Activated naive CD8-positive, alpha-beta T cell treated with anti-CD3 and anti-CD28 coated beads, Interleukin-2, amount 10 ng/mL, durations not matched to agents 7 days and 5 days (primary cell): ENCODE measurements around the gene AADAC. TPM values are rescaled to one million over a fixed set of nuclear protein-coding genes. Genes with fewer than 3 reads are reported as not detected.
"Not testable (repeated sequence)": the region's sequence is repeated elsewhere in the genome, so short reads cannot be mapped to it uniquely, and the experiment has no call there.

Source experiments
- ATAC-seq: fragments of 150-1000 bp; cut with Tn5 transposase; one replicate; pipeline ENCODE4 v1.10.0; 2021; ENCODE audit warnings: low read depth, moderate library complexity
- POLR2A ChIA-PET: fragments of 350-600 bp; sonication (Branson Sonifier 250); formaldehyde crosslinking; loops from one replicate; lab custom pipeline; 2021; ENCODE audit warnings: antibody characterized with exemption; lab: Charles Lee
- DNase-seq: peaks from one replicate; pipeline ENCODE4 v3.0.0; 2021
- H3K27ac Mint-ChIP-seq: one replicate; pipeline ENCODE4 v1.8.0; 2022; ENCODE audit warnings: mild to moderate bottlenecking, mixed read lengths
- H3K27me3 Mint-ChIP-seq: one replicate; pipeline ENCODE4 v1.8.0; 2022; ENCODE audit warnings: mild to moderate bottlenecking, moderate library complexity, mixed read lengths
- H3K36me3 Mint-ChIP-seq: one replicate; pipeline ENCODE4 v1.8.0; 2021; ENCODE audit warnings: mild to moderate bottlenecking, mixed read lengths
- H3K4me1 Mint-ChIP-seq: one replicate; pipeline ENCODE4 v1.8.0; 2021; ENCODE audit warnings: mixed read lengths
- H3K4me3 Mint-ChIP-seq: one replicate; pipeline ENCODE4 v1.8.0; 2022; ENCODE audit warnings: mild to moderate bottlenecking, moderate library complexity, mixed read lengths
- H3K9me3 Mint-ChIP-seq: one replicate; pipeline ENCODE4 v1.8.0; 2021; ENCODE audit warnings: mixed read lengths
- total RNA-seq, 2 experiments: library from RNA; stranded (reverse); gene quantifications; one replicate each; pipeline ENCODE4 v1.2.3, GENCODE V29; 2021

Gene AADAC
- total RNA-seq, 2 experiments from 2014 or later, result not detected

DNA sequence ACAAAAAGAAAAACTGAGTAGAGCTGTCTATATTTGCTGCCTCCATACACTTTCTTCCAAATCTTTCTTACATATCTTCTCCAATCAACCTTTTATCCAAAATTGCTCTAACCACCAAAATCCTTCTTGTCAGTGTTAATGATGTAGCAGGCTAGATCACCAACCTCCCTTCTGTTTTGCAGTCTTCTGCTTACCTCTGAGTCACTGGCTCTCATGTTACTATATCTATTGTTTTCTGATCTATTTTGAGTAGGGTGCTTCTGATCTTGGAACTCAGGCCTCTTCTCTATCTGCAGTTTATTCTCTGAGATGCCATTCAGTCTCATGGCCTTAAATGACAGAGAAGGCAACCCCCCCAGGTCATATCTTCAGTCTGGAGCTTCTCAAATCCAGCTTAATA, 26.3 kb upstream of the AADAC start:
- DNase-seq (no peak), ATAC-seq (no peak)
- H3K27ac Mint-ChIP-seq, result no peak overlapping the region
- H3K36me3 Mint-ChIP-seq, result no peaks in the 10 kb centered on the region
- H3K9me3 Mint-ChIP-seq, result no peaks in the 10 kb centered on the region
- no peaks in the 10 kb centered on the region for H3K27me3 Mint-ChIP-seq
- no peak overlapping the region for H3K4me3 Mint-ChIP-seq
- POLR2A ChIA-PET, result no interaction called here
- H3K4me1 Mint-ChIP-seq, result no peaks in the 10 kb centered on the region

DNA sequence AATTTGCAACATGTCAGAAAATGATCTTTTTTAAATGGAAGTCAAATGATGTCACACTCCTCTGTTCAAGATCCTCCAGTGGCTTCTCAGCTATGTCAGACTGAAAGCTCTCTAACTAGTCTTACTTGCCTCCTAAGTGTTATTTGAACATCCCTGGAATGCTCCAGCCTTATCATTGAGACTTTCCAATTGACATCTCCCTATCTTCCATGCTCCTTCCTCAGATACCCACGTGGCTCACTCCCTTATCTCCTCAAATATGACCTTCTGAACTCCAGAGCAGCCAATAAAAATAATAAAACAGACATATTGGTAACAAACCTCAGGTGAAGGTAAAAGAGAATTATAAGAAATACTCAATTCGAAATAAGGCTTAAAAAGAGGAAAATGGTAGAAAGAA, 25.5 kb upstream of the AADAC start:
- Mint-ChIP-seq H3K4me1 (no peaks in the 10 kb centered on the region), H3K9me3 (no peaks in the 10 kb centered on the region), H3K36me3 (no peaks in the 10 kb centered on the region), H3K27me3 (no peaks in the 10 kb centered on the region), H3K27ac (no peak overlapping the region), H3K4me3 (no peak overlapping the region)
- DNase-seq (no peak), ATAC-seq (no peak)
- POLR2A ChIA-PET, result no interaction called here

DNA sequence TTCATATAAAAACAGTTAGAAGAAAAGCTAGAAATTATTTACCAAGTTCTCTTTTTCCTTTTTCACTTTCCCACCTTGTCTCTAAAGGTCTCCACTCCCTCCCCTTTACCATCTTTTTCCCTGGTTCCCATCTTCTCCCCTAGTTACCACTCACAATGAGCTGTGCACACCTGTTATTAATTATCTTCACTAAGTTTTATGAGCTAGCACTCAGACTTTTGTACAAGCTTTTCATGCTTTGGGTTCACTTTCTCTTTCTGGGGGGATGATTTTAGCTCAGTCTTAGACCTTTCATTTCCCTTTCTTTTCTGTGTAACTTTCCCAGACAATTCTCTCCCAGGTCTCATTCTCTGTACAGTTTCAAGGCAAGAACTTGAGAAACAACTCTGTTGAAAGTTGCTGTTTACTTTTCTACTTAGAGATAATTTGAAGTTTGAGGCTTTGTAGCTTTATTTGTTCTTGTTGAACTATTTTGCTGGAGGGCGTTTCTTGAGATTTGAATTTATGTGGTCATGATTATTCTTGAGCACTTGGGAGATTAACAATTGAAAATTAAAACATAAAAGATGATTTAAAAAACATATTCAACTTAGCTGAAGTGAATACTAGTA, 24.0 kb upstream of the AADAC start:
- no peak for DNase-seq
- POLR2A ChIA-PET, result no interaction called here
- H3K27ac Mint-ChIP-seq, result no peak overlapping the region
- no peak for ATAC-seq
- no peak overlapping the region for H3K4me3 Mint-ChIP-seq
- no peaks in the 10 kb centered on the region for H3K27me3 Mint-ChIP-seq
- H3K9me3 Mint-ChIP-seq, result no peaks in the 10 kb centered on the region
- no peaks in the 10 kb centered on the region for H3K36me3 Mint-ChIP-seq
- H3K4me1 Mint-ChIP-seq, result no peaks in the 10 kb centered on the region

DNA sequence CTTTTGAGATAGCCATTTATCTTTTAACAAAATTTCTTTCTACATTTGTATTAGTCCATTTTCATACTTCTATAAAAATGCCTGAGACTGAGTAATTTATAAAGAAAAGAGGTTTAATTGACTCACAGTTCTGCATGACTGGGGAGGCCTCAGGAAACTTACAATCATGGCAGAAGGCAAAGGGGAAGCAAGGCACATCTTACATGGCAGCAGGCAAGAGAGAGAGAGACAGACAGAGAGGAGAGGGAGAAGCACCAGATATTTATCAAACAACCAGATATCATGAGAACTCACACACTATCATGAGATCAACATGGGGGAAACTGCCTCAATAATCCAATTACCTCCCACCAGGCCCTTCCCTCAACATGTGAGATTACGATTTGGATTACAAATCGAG, 23.2 kb upstream of the AADAC start:
- POLR2A ChIA-PET, ATAC-seq, H3K9me3 Mint-ChIP-seq, H3K27me3 Mint-ChIP-seq, DNase-seq, H3K27ac Mint-ChIP-seq, H3K4me3 Mint-ChIP-seq, H3K4me1 Mint-ChIP-seq, H3K36me3 Mint-ChIP-seq: not testable (repeated sequence)

DNA sequence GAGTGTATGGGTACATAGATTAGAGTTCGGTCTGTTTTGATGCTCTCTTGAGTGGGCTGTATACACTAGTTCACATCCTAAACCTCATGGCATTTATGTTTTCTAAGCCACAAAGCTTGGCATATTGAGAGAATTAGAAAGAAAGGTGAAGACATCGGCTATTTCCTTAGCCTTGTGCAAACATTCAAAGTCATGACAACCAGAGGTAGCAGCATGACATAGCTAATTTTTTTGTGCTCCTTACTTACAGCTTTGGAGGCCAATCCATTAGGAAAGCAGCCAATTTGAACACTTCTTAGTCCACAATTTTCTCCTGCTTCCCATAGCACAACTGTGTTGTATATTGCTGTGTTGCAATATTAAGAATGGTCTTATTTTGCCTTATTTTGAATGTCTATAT, 21.5 kb upstream of the AADAC start:
- Mint-ChIP-seq H3K4me3 (no peak overlapping the region), H3K36me3 (no peaks in the 10 kb centered on the region), H3K27me3 (no peaks in the 10 kb centered on the region), H3K27ac (no peak overlapping the region), H3K4me1 (no peaks in the 10 kb centered on the region), H3K9me3 (no peaks in the 10 kb centered on the region)
- ATAC-seq (no peak), DNase-seq (no peak)
- POLR2A ChIA-PET, result no interaction called here

DNA sequence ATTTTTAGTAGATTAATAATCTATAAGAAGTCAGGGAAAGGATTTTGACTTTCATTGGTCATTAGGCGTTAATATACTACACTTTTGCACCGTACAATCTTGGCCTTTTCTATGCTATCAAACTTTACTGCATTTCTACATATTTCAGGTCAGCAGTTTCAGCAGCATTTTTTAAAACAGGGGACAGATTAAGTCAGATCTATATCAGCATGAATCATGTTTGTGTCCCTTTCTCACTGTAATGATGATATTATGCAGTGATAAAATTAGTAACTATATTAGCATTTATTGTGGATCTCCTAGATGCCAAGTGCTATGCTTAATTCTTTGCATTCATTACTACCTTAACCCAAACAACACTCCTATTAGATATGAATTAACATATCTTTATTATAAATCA, 20.3 kb upstream of the AADAC start:
- Mint-ChIP-seq H3K9me3 (no peaks in the 10 kb centered on the region), H3K27me3 (no peaks in the 10 kb centered on the region), H3K4me3 (no peak overlapping the region), H3K36me3 (no peaks in the 10 kb centered on the region), H3K4me1 (no peaks in the 10 kb centered on the region), H3K27ac (no peak overlapping the region)
- no peak for ATAC-seq
- DNase-seq, result no peak
- POLR2A ChIA-PET, result no interaction called here

DNA sequence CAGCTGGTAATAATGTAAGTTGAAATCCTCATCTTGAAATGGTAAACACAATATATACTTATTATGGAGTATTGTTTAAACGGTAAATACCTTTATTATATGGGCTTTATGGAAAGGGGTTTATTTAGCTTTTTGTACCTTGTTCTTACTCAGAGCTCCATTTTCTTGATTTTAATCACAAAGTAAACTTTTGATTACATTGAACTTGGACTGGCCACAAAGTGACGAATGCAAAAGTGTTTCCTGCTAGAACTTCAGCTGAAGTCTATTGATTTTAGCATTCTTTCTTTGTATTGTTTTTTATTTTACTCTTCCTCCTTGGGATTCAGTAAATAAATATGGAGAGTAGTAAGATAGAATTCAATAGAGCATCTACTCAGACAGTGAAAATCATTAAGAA, 19.8 kb upstream of the AADAC start:
- POLR2A ChIA-PET, result no interaction called here

DNA sequence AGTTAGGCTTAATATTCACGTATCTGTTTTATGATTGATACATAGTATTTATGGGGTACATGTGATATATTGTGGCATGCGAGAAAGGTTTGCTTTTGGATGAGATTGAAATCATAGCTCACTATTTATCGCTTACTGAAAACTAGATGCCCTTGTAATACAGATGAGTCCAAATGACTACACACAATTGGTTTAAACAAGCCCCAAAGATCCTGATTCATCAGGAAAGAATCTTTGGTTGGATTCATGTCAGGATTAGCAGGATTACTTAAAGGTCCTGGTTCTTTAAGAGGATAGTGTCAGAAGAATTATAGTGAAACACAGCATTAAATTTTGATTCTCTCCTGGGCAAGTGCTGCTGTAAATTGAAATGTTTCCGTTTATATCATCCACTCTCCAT, 18.6 kb upstream of the AADAC start:
- ATAC-seq (no peak), DNase-seq (no peak)
- Mint-ChIP-seq H3K4me3 (no peak overlapping the region), H3K27ac (no peak overlapping the region), H3K36me3 (no peaks in the 10 kb centered on the region), H3K9me3 (no peaks in the 10 kb centered on the region), H3K27me3 (peaks cover 4% of the 10 kb centered on the region), H3K4me1 (no peaks in the 10 kb centered on the region)
- POLR2A ChIA-PET, result no interaction called here

More for the DNA sequence above, 19.8 kb upstream of the AADAC start:
- ATAC-seq (no peak), DNase-seq (no peak)
- no peak overlapping the region for H3K27ac Mint-ChIP-seq
- H3K4me3 Mint-ChIP-seq, result no peak overlapping the region
- H3K27me3 Mint-ChIP-seq, result no peaks in the 10 kb centered on the region
- H3K36me3 Mint-ChIP-seq, result no peaks in the 10 kb centered on the region
- H3K4me1 Mint-ChIP-seq, result no peaks in the 10 kb centered on the region
- H3K9me3 Mint-ChIP-seq, result no peaks in the 10 kb centered on the region

DNA sequence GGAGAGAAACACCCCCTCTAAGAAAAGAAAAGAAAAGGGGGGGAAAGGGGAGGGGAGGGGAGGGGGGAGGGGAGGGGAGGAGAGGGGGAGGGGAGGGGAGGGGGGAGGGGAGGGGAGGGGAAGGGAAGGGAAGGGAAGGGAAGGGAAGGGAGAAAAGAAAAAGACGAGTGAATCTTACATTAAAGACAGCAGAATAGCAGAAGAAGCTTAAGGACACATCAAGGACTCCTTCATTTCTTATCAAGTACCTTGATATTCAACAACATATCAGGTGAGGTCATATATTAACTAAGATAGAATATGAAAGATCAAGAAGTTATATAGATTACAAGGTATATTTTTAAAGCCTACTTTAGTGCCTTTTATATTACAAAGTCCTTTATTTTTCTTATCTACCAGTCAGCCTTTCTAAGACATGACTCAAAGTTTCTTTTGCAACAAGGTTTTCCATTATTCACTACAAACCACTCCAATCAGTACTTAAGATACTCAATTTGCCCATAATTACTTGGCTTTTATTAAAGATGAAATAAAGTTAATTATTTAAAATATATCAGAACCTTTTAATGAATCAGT, 17.7 kb upstream of the AADAC start:
- Mint-ChIP-seq H3K27ac (no peak overlapping the region), H3K36me3 (no peaks in the 10 kb centered on the region), H3K27me3 (peaks cover 4% of the 10 kb centered on the region), H3K4me1 (no peaks in the 10 kb centered on the region), H3K9me3 (no peaks in the 10 kb centered on the region), H3K4me3 (no peak overlapping the region)
- POLR2A ChIA-PET, result no interaction called here
- DNase-seq (no peak), ATAC-seq (no peak)

DNA sequence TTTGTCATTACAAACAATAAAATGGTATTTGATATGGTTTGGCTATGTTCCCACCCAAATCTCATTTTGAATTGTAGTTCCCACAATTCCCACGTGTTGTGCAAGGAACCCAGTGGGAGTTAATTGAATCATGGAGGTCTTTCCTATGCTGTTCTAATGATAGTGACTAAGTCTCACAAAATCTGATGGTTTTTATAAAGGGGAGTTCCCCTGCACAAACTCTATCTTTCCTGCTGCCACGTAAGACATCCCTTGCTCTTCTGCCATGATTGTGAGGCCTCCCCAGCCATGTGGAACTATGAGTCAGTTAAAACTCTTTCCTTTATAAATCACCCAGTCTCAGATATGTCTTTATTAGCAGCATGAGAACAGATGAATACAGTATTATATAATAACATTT, 15.4 kb upstream of the AADAC start:
- no peaks in the 10 kb centered on the region for H3K4me1 Mint-ChIP-seq
- no peak overlapping the region for H3K4me3 Mint-ChIP-seq
- DNase-seq (no peak), ATAC-seq (no peak)
- no peaks in the 10 kb centered on the region for H3K36me3 Mint-ChIP-seq
- H3K9me3 Mint-ChIP-seq, result no peaks in the 10 kb centered on the region
- peaks cover 5% of the 10 kb centered on the region for H3K27me3 Mint-ChIP-seq
- H3K27ac Mint-ChIP-seq, result no peak overlapping the region
- POLR2A ChIA-PET, result no interaction called here

DNA sequence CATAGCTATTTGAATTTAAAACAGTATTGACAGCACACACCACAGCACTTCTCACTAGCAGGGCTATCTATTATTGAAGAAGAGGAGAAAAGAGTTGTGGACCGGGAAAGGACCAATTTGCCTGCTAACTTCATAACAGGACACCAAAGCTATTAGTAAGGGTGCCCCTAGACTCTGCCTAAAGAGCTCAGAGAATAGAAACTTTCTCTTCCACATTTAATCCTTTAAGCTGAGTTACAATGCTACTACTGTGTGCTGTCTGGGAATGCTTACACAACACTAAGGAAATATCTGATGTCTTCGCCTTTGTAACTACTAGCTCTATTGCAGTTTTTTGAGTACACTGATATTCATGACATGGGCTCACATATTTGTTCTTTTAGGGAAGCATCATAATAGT, 13.5 kb upstream of the AADAC start:
- Mint-ChIP-seq H3K36me3 (no peaks in the 10 kb centered on the region), H3K4me1 (no peaks in the 10 kb centered on the region), H3K9me3 (no peaks in the 10 kb centered on the region), H3K4me3 (no peak overlapping the region), H3K27me3 (peaks cover 5% of the 10 kb centered on the region), H3K27ac (no peak overlapping the region)
- POLR2A ChIA-PET, result no interaction called here
- no peak for DNase-seq
- ATAC-seq, result no peak

DNA sequence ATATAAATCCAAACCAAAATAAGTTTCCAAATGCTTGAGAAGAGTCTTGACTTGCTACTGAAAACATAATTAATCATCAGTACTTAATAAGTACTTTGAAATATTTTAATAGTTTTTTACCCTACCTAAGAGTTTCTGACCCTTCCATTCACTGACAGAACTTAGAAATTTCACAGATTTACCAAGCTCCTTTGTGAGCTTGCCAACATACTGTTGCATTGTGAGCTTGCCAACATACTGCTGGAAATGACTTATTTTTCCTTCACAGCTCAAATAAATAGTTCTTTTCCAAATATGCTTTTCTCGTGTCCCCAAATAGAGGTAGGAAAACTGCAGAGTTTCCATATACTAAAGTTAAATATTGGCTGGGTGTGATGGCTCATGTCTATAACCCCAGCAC, 9.6 kb upstream of the AADAC start:
- Mint-ChIP-seq H3K4me1 (no peaks in the 10 kb centered on the region), H3K27ac (no peak overlapping the region), H3K27me3 (peaks cover 5% of the 10 kb centered on the region), H3K4me3 (no peak overlapping the region), H3K9me3 (peaks cover 8% of the 10 kb centered on the region), H3K36me3 (no peaks in the 10 kb centered on the region)
- POLR2A ChIA-PET, result no interaction called here
- DNase-seq (no peak), ATAC-seq (no peak)

DNA sequence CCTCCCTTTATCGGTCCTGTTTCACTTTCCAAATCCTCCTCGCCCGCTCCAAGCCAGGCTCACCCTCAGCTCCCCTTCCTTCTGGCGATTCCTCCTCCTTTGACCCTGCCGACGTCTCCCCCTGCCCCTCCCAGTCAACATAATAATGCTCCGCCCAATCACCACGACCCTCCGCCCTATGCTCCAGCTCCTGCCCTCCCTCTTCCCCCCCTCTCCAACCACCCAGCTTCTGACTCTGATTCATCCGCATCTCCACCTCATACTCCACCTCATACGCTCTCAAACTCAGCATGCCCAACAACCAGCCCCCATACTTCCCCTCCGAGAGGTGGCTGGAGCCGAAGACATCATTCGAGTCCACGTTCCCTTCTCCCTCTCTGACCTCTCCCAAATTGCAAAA, 7.1 kb upstream of the AADAC start:
- H3K36me3 Mint-ChIP-seq, result no peaks in the 10 kb centered on the region
- H3K9me3 Mint-ChIP-seq, result peaks cover 8% of the 10 kb centered on the region
- H3K27me3 Mint-ChIP-seq, result peaks cover 2% of the 10 kb centered on the region
- no peaks in the 10 kb centered on the region for H3K4me1 Mint-ChIP-seq
- ATAC-seq, result no peak
- no peak overlapping the region for H3K4me3 Mint-ChIP-seq
- DNase-seq, result no peak
- POLR2A ChIA-PET, result no interaction called here
- no peak overlapping the region for H3K27ac Mint-ChIP-seq

DNA sequence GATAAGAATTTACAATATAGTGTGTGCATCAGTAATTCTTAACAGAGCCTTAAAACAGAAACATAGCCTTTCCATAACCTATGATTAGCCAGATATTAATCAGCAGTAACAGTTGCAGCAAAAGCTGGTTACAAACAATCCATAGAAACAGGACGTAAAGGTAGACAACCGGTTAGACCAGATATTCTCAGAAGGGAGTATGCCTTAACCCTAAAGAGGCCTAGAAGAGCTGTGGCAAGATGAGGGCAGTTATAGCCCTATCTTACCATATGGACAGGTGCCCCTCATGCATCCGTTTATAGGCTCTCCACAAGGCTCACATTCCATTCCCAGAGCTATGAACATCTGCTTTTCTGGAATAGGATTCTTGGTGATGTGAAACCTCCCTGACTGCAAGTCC, 5.0 kb upstream of the AADAC start:
- ATAC-seq, H3K4me1 Mint-ChIP-seq, H3K27me3 Mint-ChIP-seq, H3K27ac Mint-ChIP-seq, H3K9me3 Mint-ChIP-seq, POLR2A ChIA-PET, H3K36me3 Mint-ChIP-seq, H3K4me3 Mint-ChIP-seq, DNase-seq: not testable (repeated sequence)

DNA sequence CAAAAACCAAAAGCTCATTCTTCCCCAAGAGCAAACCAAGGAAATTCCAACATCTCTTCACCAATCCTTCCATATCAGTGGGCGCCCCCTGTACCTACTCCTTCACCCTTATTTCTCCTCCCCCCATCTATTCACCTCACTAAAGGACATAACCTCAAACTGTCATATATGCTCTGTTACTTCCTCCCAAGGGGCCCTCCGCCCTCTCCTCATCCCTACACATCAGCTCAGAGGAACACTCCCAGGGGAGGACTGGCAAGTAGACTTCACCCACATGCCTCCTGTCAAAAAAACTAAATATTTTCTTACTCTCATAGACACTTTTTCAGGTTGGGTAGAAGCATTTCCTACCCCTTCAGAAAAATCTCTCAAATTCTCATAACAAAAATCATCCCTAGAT, 2.4 kb upstream of the AADAC start:
- ATAC-seq, result no peak
- no peak for DNase-seq
- no peaks in the 10 kb centered on the region for H3K36me3 Mint-ChIP-seq
- no peaks in the 10 kb centered on the region for H3K4me1 Mint-ChIP-seq
- peaks cover 8% of the 10 kb centered on the region for H3K27me3 Mint-ChIP-seq
- POLR2A ChIA-PET, result no interaction called here
- H3K9me3 Mint-ChIP-seq, result peaks cover 5% of the 10 kb centered on the region
- H3K27ac Mint-ChIP-seq, result no peak overlapping the region
- H3K4me3 Mint-ChIP-seq, result no peak overlapping the region
